Measurements from ENCODE around the gene HK1.

- TF ChIP-seq TFDP1 (CRISPR knock-in tag; IDR thresholded peaks at IDR 0.05; ENCODE audit: borderline replicate concordance) (no peak), TCF12 (IDR thresholded peaks at IDR 0.05) (no peak), TCF12 (CRISPR knock-in tag; IDR thresholded peaks at IDR 0.05) (no peak), AGO2 (optimal IDR thresholded peaks at IDR 0.05; ENCODE audit: low read depth, low read length) (no peak), EP300 (IDR thresholded peaks at IDR 0.05; ENCODE audit: low read depth in 2 of 2, low read length in 2 of 2) (no peak), EP300 (CRISPR knock-in tag; IDR thresholded peaks at IDR 0.05; ENCODE audit: borderline replicate concordance) (no peak), ZNF274 (CRISPR knock-in tag; IDR thresholded peaks at IDR 0.05) (no peak)
Measured at GRCh38 chr10:69406302-69406811, 128.1 kb downstream of the HK1 start.

Measured in HepG2 (cell line).